DOHH2 (cell line): ENCODE measurements around the gene KCNQ1.

Source experiments
- H3F3A ChIP-seq: fragments of 200-600 bp; sonication (generic), shearing (Covaris generic); 2 replicates; pipeline ENCODE4 v1.6.0; 2016; ENCODE audit warnings: antibody characterized with exemption, mild to moderate bottlenecking; ENCODE audit not compliant: control insufficient read depth, insufficient read depth
- H3K27ac ChIP-seq: fragments of 200-600 bp; sonication (generic); 2 replicates; pipeline ENCODE4 v1.5.1; 2014; ENCODE audit warnings: low read depth, mild to moderate bottlenecking, low read length, moderate library complexity
- H3K27me3 ChIP-seq: fragments of 200-600 bp; sonication (generic); 2 replicates; pipeline ENCODE4 v1.6.1; 2014; ENCODE audit warnings: mild to moderate bottlenecking, low read length, mixed read lengths; ENCODE audit not compliant: control insufficient read depth
- H3K36me3 ChIP-seq: fragments of 200-600 bp; sonication (generic); 2 replicates; pipeline ENCODE4 v1.6.1; 2014; ENCODE audit warnings: mild to moderate bottlenecking, low read length, moderate library complexity, mixed read lengths; ENCODE audit not compliant: control insufficient read depth
- H3K4me1 ChIP-seq: fragments of 200-600 bp; sonication (generic); 2 replicates; pipeline ENCODE4 v1.6.1; 2014; ENCODE audit warnings: mild to moderate bottlenecking, low read length, mixed read lengths; ENCODE audit not compliant: control insufficient read depth
- H3K4me2 ChIP-seq: fragments of 200-600 bp; sonication (generic); 2 replicates; pipeline ENCODE4 v1.6.0; 2014; ENCODE audit warnings: mild to moderate bottlenecking, low read length, moderate library complexity
- H3K4me3 ChIP-seq: fragments of 200-600 bp; sonication (generic); 2 replicates; pipeline ENCODE4 v1.5.1; 2014; ENCODE audit warnings: mild to moderate bottlenecking, low read length, mixed read lengths
- H3K79me2 ChIP-seq: fragments of 200-600 bp; sonication (generic); 2 replicates; pipeline ENCODE4 v1.6.1; 2014; ENCODE audit warnings: mild to moderate bottlenecking, low read length, mixed read lengths; ENCODE audit not compliant: control insufficient read depth
- H3K9me2 ChIP-seq: fragments of 200-600 bp; sonication (generic); replicated peaks from 2 replicates; pipeline ENCODE4 v1.6.1; 2014; ENCODE audit warnings: mild to moderate bottlenecking, low read length, mixed read lengths; ENCODE audit not compliant: control insufficient read depth
- H3K9me3 ChIP-seq: fragments of 200-600 bp; sonication (generic); 2 replicates; pipeline ENCODE4 v1.6.1; 2014; ENCODE audit warnings: antibody characterized with exemption, low read length, mixed read lengths; ENCODE audit not compliant: control insufficient read depth, insufficient read depth
- H4K20me1 ChIP-seq: fragments of 200-600 bp; sonication (generic); 2 replicates; pipeline ENCODE4 v1.6.0; 2014; ENCODE audit warnings: low read depth, mild to moderate bottlenecking, antibody characterized with exemption, low read length, moderate library complexity; ENCODE audit not compliant: control insufficient read depth, insufficient read depth
- EZH2phosphoT487 ChIP-seq: fragments of 200-600 bp; sonication (generic); IDR thresholded peaks from 2 replicates; pipeline ENCODE4 v1.6.1; 2017; ENCODE audit warnings: borderline replicate concordance, mild to moderate bottlenecking, antibody characterized with exemption, low read length, moderate library complexity, mixed read lengths
- TF ChIP-seq, protein P1 (sequence below): fragments of 200-600 bp; sonication (generic); IDR thresholded peaks from one replicate; pipeline ENCODE4 v1.5.1; 2014; ENCODE audit warnings: antibody characterized with exemption, mild to moderate bottlenecking, low read depth, low read length; ENCODE audit not compliant: poor library complexity, severe bottlenecking

Gene KCNQ1, protein sequence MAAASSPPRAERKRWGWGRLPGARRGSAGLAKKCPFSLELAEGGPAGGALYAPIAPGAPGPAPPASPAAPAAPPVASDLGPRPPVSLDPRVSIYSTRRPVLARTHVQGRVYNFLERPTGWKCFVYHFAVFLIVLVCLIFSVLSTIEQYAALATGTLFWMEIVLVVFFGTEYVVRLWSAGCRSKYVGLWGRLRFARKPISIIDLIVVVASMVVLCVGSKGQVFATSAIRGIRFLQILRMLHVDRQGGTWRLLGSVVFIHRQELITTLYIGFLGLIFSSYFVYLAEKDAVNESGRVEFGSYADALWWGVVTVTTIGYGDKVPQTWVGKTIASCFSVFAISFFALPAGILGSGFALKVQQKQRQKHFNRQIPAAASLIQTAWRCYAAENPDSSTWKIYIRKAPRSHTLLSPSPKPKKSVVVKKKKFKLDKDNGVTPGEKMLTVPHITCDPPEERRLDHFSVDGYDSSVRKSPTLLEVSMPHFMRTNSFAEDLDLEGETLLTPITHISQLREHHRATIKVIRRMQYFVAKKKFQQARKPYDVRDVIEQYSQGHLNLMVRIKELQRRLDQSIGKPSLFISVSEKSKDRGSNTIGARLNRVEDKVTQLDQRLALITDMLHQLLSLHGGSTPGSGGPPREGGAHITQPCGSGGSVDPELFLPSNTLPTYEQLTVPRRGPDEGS

DNA sequence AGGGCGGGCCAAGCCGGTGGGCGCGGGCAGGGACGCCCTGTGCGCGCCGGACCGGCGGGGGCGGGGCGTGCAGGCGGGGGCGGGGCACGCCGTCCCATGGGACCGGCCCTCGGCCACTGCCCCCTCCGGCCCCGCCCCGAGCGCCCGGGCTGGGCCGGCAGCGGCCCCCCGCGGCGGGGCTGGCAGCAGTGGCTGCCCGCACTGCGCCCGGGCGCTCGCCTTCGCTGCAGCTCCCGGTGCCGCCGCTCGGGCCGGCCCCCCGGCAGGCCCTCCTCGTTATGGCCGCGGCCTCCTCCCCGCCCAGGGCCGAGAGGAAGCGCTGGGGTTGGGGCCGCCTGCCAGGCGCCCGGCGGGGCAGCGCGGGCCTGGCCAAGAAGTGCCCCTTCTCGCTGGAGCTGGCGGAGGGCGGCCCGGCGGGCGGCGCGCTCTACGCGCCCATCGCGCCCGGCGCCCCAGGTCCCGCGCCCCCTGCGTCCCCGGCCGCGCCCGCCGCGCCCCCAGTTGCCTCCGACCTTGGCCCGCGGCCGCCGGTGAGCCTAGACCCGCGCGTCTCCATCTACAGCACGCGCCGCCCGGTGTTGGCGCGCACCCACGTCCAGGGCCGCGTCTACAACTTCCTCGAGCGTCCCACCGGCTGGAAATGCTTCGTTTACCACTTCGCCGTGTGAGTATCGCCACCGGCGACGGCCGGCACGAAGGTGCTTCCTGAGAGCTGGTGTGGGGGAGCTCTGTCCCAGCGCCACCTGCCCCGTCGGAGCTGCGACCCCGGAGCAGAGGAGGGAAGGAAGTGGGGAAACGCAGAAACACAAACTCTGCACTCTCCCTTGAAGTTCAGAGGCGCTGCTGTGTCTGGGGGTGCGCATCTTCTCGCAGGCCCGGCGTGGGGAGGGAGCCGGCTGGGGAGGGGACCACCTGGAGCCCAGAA, at the start of gene KCNQ1:
TSS of gene KCNQ1 (plus strand) at position 188 of the 925 bp plus-strand sequence. CDS start at position 279, 91 bp downstream.
- Histone ChIP-seq H3K36me3 (no peaks in the 10 kb centered on the region), H3K9me3 (no peaks in the 10 kb centered on the region), H3K79me2 (no peaks in the 10 kb centered on the region), H3K9me2 (no peaks in the 10 kb centered on the region), H3K4me1 (peaks cover 17% of the 10 kb centered on the region), H3K4me2 (no peak within 1 kb of the TSS), H4K20me1 (no peaks in the 10 kb centered on the region; the same call in 1 of the 2 replicates), H3K27ac (no peak within 1 kb of the TSS), H3F3A (peaks cover 2% of the 10 kb centered on the region; the same call in 1 of the 2 replicates), H3K27me3 (no peaks in the 10 kb centered on the region), H3K4me3 (no peak within 1 kb of the TSS)
- TF ChIP-seq EZH2phosphoT487: no peak
- TF ChIP-seq, protein P1, sequence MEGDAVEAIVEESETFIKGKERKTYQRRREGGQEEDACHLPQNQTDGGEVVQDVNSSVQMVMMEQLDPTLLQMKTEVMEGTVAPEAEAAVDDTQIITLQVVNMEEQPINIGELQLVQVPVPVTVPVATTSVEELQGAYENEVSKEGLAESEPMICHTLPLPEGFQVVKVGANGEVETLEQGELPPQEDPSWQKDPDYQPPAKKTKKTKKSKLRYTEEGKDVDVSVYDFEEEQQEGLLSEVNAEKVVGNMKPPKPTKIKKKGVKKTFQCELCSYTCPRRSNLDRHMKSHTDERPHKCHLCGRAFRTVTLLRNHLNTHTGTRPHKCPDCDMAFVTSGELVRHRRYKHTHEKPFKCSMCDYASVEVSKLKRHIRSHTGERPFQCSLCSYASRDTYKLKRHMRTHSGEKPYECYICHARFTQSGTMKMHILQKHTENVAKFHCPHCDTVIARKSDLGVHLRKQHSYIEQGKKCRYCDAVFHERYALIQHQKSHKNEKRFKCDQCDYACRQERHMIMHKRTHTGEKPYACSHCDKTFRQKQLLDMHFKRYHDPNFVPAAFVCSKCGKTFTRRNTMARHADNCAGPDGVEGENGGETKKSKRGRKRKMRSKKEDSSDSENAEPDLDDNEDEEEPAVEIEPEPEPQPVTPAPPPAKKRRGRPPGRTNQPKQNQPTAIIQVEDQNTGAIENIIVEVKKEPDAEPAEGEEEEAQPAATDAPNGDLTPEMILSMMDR: no peak

DNA sequence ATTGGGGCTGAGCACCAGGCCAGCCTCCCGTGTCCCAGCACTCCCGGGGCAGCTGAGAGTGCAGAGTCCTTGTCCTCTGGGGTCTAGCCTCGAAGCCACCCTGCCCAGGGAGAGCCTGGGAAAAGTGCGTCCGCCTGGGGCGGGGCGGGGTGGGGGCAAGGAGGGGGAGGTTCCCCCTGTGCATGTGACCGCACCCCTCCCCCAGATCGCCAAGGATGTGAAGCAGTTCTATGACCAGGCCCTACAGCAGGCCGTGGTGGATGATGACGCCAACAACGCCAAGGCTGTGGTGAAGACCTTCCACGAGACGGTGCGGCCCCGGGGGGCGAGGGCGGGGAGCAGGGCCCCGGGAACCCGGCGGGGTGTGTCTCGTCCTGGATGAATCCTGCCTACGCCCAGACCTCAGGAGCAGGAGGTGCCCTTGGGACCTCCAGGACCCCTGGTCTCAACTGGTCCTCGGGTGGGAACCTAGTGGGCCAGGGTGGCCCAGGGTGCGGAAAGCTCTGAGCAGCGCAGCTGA, 49.5 kb upstream of the KCNQ1 start:
- Histone ChIP-seq H3K9me3 (no peaks in the 10 kb centered on the region), H3K4me2 (peak overlapping the region; percentile 89; the same call in 1 of the 2 replicates), H3K27me3 (no peaks in the 10 kb centered on the region), H3K36me3 (peaks cover 88% of the 10 kb centered on the region), H4K20me1 (peaks cover 2% of the 10 kb centered on the region; the same call in 1 of the 2 replicates), H3K4me3 (peak overlapping the region; percentile 87), H3K27ac (peak overlapping the region; percentile 100), H3K79me2 (peaks cover 64% of the 10 kb centered on the region), H3K4me1 (peaks cover 93% of the 10 kb centered on the region), H3F3A (peaks cover 37% of the 10 kb centered on the region), H3K9me2 (no peaks in the 10 kb centered on the region)
- no peak for TF ChIP-seq EZH2phosphoT487
- TF ChIP-seq, protein P1: no peak

DNA sequence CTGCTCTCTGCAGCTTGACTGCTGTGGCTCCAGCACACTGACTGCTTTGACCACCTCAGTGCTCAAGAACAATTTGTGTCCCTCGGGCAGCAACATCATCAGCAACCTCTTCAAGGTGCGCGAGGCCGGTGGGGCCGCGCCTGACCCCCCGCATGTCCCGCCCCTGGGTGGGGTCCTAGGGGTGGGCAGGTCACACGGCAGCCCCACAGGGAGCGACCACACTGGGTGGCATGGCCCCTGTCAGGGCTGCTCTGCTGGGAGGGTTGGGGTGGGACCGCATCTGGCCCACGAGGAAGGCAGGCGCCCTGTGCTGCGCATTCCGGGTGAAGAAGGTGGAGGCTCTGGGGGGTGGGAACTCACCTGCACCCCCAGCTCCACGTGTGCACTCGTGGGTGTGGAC, 49.0 kb upstream of the KCNQ1 start:
- H3K36me3 ChIP-seq: peaks cover 87% of the 10 kb centered on the region
- TF ChIP-seq, protein P1: no peak
- TF ChIP-seq EZH2phosphoT487: no peak
- 0 out of 2 replicates have a peak overlapping the region, but pooled peaks have one; percentile 100 for H3K27ac ChIP-seq
- no peak overlapping the region for H3K4me3 ChIP-seq
- no peaks in the 10 kb centered on the region for H4K20me1 ChIP-seq
- H3K27me3 ChIP-seq: no peaks in the 10 kb centered on the region
- no peak overlapping the region for H3K4me2 ChIP-seq
- no peaks in the 10 kb centered on the region for H3K9me2 ChIP-seq
- H3K79me2 ChIP-seq: peaks cover 61% of the 10 kb centered on the region
- H3F3A ChIP-seq: peaks cover 33% of the 10 kb centered on the region
- H3K9me3 ChIP-seq: no peaks in the 10 kb centered on the region
- peaks cover 88% of the 10 kb centered on the region for H3K4me1 ChIP-seq
